ENCODE measurements around the gene ITPR2.
"Not testable (repeated sequence)": the region's sequence is repeated elsewhere in the genome, so short reads cannot be mapped to it uniquely, and the experiment has no call there.

ITPR2 gene

GRCh38 chr12:26698186-26698585 lies 134.8 kb downstream of the ITPR2 start:
- DNase-seq = no peak

GRCh38 chr12:26697217-26697616 lies 135.8 kb downstream of the ITPR2 start:
- no peak for DNase-seq

DNA sequence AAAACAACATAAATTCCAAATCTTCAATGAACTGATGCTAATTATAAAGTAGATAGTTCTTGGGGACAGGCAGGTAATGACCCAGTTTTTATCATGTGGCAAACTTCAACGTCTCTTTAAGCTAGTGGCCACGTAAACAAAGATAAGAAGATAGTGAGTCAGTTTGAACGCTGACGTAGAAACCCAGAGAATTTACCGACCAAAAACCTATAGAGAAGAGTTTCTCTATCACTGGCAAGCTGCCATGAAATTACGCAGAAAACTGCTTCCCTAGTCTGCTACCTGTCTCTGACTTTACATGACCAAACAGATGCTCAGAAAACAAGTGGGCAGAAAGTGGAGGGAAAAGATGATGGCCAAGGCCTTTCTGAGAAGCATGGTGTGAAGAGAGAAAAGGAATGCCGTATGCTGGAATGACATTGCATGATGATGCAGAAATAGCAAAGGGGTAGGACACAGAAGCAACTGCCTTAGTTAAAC lies 136.3 kb downstream of the ITPR2 start:
- no peak for DNase-seq

GRCh38 chr12:26696048-26696612 lies 136.9 kb downstream of the ITPR2 start:
- no peak for DNase-seq

GRCh38 chr12:26694402-26694801 lies 138.6 kb downstream of the ITPR2 start:
- no peak for DNase-seq

DNA sequence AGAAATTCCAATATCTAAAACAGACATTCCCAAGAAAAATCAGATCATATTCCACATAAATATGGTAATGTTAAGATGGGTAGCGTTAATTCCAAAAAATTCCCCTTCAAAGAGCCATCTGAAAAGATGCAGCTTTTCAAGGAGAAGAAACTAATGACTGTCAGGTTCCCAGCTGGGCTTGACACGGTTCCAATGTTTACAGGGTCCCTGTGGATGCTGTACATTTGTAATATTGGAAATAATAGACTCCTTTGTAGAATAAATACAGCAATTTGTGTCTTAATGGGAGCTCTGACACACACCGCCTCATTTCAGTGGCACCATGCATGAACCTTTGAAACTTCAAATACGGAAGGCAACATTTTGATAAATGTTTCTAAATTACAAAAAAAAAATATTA lies 140.6 kb downstream of the ITPR2 start:
- DNase-seq = no peak

- peak; percentile 90 for DNase-seq
These were observed 141.6 kb downstream of the ITPR2 start for GRCh38 chr12:26691234-26691970.

- no peak for DNase-seq
These were observed 142.4 kb downstream of the ITPR2 start for GRCh38 chr12:26690601-26691000.

GRCh38 chr12:26689281-26689841 lies 143.6 kb downstream of the ITPR2 start:
- DNase-seq = no peak

DNA sequence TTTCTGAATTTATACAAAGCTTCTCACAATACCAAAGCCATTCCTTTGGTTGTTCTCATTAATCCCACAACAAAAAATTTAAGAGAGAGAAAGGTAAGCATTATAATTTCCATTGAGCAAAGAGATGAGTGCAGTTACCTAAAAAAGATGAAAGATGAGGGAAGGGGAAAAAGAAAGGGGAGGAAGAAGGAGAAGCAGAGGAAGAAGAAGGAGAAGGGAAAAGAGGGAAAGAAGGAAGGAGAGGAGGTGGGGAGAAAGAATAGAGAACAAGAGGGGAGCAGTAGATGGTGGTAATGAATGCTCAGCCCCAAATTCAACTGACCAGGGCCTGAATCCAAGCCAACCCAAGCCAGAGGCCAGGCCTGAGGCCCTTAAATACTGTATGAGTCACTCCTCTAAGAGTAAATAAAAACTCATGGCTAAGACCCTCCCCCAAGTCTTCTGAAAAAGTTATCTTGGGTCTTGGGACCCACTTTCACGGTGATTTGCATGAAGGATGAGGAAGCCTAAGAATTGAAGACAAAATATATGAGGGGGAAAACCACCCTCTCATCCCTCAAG lies 144.6 kb downstream of the ITPR2 start:
- no peak for DNase-seq

GRCh38 chr12:26686408-26686807 lies 146.6 kb downstream of the ITPR2 start:
- no peak for DNase-seq

DNA sequence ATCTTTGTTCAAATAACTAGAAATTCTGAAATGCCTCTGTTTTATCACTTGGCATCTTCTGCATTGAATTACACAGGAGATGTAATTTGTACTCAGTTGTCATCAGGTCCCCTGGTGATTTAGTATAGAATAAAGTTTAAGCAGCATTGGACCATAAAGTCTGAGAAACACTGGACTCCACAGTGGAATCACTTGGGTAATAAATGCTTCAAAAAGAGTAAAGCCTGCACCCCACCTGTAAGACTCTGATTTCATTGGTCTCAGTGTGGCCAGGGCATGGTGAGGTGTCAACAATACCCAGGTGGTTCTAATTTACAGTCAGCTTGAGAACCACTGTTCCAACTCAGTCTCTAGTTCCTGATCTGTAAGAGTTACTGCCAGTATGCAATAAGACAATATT lies 148.9 kb downstream of the ITPR2 start:
- DNase-seq = no peak

- DNase-seq = no peak
These were observed 149.6 kb downstream of the ITPR2 start for GRCh38 chr12:26683443-26683842.

GRCh38 chr12:26680727-26681455 lies 152.1 kb downstream of the ITPR2 start:
- DNase-seq = no peak

- no peak for DNase-seq
These were observed 154.0 kb downstream of the ITPR2 start for GRCh38 chr12:26678697-26679660.

DNA sequence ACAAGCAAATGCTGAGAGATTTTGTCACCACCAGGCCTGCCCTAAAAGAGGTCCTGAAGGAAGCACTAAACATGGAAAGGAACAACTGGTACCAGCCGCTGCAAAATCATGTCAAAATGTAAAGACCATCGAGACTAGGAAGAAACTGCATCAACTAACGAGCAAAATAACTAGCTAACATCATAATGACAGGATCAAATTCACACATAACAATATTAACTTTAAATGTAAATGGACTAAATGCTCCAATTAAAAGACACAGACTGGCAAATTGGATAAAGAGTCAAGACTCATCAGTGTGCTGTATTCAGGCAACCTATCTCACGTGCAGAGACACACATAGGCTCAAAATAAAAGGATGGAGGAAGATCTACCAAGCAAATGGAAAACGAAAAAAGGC lies 161.5 kb downstream of the ITPR2 start:
- DNase-seq = not testable (repeated sequence)

GRCh38 chr12:26668847-26669246 lies 164.1 kb downstream of the ITPR2 start:
- DNase-seq = no peak

- no peak for DNase-seq
These were observed 164.8 kb downstream of the ITPR2 start for GRCh38 chr12:26668230-26668629.

DNA sequence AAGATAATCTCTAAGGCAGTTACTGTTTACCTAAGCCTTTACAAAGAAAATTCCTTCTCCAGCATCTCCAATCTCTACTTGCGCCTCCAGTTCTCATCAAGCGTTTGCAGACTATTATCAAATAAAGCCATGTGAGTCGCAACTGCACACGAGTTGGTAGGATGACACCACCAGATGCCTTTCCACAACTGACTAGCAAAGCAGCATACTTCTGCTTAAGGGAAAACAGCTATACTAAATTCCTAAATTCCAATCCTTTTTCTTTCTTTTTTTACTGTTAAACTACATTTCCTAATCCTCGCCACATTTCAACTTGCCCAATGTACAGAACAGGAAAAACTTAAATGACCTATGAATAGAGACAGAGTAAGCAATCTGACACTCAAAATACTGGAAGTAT lies 166.7 kb downstream of the ITPR2 start:
- DNase-seq = no peak

DNA sequence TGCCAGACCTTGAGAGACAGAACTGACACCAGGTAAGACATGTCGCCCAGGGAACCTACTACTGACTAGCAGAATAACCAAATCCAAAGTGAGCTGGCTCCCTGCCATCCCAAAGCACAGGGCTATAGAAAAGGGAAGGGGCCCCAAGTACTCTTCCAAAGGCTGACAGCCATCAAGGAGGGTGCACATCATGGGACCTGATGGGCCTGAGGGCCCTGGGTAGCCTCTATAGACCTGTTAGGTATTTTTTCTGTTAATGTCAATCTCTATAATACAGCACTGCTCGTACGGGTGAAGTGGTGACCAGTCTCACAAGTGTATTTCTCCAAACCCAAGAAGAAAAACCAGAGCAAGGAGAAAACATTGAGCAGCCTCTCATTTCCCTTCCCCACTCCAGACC lies 171.6 kb downstream of the ITPR2 start:
- no peak for DNase-seq

DNA sequence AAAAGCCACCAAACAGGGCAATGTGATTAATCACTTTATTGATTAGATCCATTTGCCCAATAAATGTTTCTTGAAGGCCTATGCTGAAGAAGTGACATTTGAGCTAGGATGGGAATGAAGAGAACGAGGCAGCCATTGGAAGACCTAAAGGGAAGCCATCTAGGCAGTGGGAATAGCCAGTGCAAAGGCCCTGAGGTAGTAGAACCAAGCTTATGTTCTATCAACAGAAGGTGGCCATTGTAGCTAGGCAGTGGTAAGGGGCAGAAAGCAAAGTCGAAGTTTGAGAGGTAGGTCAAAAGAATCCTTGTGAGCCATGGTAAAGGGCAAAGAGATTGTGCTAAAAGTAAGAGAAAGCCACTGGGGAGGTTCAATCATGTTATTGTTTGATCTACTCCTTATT lies 173.1 kb downstream of the ITPR2 start:
- no peak for DNase-seq

- no peak for DNase-seq
These were observed 174.0 kb downstream of the ITPR2 start for GRCh38 chr12:26658991-26659390.
